ENCODE measurements around the gene SLIT3.

SLIT3 gene

DNA sequence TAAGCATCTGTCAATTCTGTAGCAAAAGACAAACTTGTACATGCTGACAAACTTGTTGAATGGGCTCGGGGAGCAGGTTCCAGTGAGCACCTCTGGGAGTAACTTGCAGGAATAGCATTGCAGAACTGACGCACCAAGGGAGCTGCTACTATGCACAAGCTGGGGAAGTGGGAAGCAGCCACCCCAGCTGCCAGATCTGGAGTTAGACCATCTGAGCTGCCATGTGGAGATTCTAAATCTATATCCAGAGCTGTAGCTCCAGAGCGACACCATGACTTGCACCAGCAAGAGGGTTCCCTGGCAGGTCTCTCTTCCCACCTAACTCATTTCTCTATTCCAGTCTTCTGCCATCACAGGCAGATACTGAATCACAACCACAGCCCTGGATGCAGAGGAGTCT lies 375.8 kb downstream of the SLIT3 start:
- DNase-seq (ENCODE audit: low spot score), result no peak

DNA sequence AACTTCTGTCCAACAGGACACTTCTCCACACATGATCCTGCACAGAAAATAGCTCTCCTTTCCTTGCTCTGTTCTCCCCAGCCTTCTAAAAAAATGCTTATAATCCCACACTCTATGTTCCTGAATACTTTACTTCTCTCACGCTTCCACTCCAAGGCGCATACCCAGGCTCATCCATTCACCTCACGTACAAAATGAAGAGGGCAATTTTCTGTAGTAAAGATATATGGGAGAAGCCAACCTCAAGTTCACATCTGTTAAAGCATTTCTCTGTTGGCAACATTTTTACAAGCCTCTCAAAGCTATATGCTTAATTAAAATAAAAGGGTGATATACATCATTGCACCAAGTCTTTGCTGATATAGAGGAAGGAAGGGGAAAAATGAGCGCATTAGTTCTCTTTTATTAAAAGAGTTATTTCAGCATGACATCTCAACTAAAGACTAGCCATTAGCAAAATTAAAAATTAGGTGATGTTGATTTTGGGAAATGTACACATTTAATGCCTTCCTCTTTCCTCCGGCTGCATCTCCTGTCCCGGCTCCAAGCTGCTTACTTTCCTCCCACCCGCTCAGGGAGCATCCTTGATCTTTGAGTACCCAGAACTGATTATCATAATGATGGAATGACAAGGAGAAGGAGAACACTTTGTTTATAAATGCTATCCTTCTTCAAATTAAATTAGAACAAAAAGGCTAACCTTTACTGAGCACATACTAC lies 379.6 kb downstream of the SLIT3 start:
- no peak for DNase-seq (ENCODE audit: low spot score)

DNA sequence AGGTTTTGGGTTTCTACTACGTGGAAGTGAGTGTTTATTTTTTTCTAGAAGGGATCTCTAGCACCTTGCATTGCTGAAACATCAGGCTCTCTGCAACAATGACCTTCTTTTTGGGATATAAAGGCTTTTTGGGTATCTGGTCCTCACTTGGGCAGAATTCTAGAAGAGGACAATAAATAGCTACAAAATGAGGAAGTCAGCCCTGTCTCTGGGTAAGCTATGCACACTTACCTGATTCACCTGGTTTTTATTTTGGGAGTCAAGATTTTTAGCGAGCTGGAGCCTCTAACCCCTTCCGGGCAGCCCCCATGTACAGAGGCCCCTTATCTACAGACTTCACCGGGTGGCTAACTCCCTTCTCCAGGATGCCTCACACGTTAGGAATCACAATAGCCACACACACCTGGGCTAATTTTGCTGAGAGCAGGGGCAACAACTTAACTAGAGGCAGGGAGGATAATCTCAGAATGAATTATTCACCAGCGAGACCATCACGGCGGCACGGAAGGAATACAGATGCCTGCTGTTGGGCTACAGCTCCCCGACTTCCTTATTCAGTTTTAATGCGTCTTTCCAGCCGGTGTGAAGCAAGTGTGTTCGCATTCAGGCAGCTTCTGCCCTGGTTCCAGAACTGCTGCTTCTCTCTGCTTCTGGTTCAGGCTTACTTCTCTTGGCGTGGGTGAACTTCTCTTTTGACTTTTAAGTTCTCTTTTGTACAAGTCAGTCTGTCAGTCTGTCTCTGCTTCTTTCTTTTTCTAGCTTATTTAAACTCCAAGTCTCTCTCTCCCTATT lies 380.7 kb downstream of the SLIT3 start:
- no peak for DNase-seq (ENCODE audit: low spot score)

GRCh38 chr5:168917947-168918600 lies 382.9 kb downstream of the SLIT3 start:
- DNase-seq (ENCODE audit: low spot score), result no peak

- no peak for DNase-seq (ENCODE audit: low spot score)
Observed at GRCh38 chr5:168916852-168917251, 384.1 kb downstream of the SLIT3 start.

DNA sequence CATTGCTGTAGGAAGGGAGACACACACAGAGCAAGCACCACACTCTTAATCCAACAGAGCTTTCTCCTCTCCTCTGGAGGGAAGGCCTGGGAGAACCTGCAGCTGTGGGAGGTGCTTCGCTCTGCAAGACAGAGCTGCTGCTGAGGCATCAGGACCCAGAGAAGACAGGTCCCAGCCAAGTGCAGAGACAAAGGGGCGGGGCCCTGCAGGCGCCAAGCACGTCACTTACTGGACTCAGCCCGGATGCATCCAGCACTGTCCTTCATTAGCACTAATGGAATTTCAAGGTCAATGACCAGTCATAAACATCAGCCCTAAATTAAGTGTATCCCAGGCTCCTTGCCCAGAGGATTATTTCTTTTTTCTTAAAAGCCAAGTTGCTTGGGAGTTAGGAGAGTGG lies 384.7 kb downstream of the SLIT3 start:
- DNase-seq (ENCODE audit: low spot score), result no peak

DNA sequence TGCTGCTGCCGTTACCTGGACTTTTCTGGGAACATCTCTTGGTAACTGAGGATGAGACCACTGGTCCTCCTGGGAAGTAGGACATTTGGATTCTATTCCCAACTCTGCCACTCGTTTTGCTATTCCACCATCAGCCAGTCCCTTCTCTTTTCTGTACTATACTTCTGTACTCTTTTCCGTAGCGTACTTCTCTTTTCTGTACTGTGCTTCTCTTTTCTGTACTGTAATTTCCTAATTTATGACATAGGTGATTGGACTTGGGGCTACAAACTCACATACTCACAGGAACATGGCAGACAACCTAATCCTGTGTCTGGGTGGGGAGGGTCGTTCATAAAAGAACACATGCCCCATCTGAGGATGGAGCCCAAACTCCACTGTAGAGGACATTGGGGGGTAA lies 386.4 kb downstream of the SLIT3 start:
- DNase-seq (ENCODE audit: low spot score), result no peak

DNA sequence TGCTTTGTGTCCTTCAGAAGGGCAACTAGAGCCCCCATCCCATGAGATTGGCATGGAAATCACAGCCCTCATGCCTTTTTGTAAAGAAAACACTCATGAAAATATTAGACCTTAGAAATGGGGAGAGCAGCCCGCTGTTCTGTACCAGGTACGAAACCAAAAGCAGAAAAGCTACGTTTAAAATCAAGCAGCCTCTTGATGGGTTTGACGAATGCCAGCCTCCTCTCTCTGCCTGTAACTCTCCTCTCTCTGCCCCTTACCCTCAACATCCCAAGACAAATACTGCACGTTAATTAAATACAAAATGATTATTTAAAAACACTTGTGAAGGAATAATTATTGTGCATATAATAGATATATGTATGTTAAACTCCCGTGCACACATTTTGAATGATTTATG lies 390.1 kb downstream of the SLIT3 start:
- DNase-seq (ENCODE audit: low spot score), result no peak

DNA sequence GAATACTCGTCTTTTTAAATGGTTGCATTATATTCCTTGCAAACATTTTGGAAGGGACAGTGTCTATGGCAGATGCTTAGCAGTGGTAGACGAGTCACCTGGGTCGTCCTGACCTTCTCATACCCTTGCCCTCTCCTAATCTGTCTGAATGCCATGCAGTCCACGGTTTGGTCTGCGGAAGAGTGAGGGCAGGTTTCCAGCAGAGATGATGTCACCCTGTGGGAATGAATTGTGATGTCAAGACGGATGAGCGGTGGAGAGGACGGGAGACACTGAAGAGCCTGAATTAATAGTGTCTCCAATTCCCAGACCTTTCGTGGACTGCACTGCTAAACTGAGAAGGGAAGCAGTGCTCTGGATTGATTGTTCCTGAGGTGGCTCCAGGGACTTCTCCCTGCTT lies 392.7 kb downstream of the SLIT3 start:
- no peak for DNase-seq (ENCODE audit: low spot score)

DNA sequence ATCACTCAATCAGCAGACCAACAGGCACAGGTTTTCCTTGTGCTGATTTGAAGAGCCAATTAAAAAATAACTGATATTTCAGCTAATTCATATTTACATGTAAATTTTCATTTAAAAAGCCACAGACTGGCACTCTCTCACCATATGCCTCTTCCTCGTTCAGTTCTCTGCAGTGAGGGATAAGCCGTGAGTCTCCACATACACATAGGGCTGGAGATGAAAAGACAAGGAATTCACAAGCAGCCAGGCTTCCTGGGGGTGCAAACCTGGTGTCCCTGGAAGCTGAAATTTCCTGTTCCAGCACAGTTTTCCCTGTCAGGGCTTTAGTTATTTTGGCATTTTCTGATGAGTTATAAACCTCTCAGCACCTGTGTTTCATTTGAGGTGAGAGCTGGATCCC lies 397.9 kb downstream of the SLIT3 start:
- no peak for DNase-seq (ENCODE audit: low spot score)

DNA sequence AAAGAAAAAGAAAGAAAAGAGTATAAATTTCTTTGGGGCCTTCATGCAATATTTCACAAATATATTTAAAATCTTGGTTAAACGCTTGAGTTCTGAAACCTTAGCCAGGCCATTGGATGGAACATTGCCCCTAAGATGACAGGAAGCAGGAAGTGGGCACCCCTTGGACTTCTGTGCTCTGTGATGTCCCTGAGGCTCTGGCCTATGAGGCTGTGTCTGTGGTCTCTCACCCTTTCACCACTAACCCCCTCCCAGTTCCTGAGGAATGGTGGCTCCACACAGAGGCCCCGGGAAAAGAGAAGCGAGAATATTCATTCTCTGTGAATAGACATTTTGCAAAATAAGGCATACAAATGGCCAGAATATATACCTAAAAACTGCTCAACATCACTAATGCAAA lies 401.3 kb downstream of the SLIT3 start:
- no peak for DNase-seq (ENCODE audit: low spot score)

DNA sequence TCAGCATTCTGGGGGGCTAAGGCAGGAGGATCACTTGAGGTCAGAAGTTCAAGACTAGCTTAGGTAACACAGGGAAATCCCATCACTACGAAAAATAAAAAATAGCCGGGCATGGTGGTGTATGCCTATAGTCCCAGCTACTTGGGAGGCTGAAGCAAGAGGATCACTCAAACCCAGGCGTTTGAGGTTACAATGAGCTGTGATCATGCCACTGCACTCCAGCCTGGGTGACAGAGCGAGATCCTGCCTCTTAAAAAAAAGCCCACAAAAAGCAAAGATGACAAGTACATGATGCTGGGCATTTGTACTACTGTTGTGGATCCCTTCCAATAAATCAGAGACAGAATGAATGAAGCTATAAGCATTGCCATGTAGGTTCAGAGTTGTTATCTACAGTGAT lies 401.7 kb downstream of the SLIT3 start:
- DNase-seq (ENCODE audit: low spot score), result no peak

DNA sequence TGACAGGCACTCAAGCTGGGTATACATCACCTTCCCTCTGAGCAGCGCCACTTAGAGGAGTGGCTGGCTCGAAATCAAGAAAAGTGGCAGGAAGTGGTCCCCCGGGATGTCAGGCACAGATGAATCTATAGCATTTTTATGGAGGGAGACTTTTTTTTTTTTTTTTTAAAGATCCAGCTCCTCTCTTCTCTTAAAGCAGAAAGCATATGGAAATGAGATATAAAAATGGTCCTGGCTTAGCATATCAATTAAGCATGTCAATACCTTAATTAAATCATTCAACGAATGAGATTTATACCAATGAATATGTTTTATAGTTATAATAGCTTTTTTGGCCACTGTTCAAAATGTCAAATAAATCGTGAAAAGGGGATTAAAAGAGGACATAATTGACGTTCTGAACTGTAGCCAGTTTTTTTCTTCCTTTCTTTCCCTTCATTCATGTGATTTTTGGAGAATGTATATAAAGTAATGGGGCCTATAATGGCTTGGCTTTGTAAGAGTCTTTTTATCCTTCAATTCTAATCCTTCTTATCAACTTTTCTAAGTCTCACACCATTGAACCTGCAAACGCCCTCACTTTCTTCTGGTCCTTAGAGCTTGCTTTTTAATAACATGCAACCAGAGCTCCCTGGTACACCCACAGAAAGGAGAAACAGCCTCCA lies 402.6 kb downstream of the SLIT3 start:
- no peak for DNase-seq (ENCODE audit: low spot score)

GRCh38 chr5:168897387-168898122 lies 403.4 kb downstream of the SLIT3 start:
- DNase-seq (ENCODE audit: low spot score), result no peak

GRCh38 chr5:168895295-168896071 lies 405.5 kb downstream of the SLIT3 start:
- no peak for DNase-seq (ENCODE audit: low spot score)

GRCh38 chr5:168893283-168893682 lies 407.7 kb downstream of the SLIT3 start:
- DNase-seq (ENCODE audit: low spot score), result no peak

DNA sequence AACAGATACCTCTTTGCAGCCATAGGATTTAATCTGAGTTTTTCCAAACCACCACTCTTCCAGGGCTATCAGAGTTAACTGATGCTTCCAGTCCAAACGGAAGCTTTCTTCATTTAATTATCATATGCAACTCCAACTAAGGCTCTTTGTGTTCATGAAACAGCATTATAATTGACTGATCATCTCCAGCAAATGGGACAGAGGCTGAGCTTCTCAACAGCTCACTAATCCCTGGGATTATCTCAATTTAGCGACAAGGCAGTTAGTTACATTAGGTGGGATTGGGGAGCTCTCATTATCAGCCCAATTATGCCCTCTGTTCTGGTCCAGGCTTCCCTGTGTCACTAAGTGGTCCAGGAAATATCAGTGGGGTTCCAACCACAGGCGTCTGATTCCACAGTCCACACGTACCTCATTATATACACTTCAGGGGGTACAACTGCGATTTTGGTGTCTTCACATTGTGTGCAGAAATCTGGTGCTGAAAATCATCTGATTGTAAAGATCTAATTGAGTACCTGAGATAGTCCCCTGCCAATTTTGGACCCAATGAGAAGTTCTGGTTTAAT lies 408.2 kb downstream of the SLIT3 start:
- DNase-seq (ENCODE audit: low spot score), result no peak

DNA sequence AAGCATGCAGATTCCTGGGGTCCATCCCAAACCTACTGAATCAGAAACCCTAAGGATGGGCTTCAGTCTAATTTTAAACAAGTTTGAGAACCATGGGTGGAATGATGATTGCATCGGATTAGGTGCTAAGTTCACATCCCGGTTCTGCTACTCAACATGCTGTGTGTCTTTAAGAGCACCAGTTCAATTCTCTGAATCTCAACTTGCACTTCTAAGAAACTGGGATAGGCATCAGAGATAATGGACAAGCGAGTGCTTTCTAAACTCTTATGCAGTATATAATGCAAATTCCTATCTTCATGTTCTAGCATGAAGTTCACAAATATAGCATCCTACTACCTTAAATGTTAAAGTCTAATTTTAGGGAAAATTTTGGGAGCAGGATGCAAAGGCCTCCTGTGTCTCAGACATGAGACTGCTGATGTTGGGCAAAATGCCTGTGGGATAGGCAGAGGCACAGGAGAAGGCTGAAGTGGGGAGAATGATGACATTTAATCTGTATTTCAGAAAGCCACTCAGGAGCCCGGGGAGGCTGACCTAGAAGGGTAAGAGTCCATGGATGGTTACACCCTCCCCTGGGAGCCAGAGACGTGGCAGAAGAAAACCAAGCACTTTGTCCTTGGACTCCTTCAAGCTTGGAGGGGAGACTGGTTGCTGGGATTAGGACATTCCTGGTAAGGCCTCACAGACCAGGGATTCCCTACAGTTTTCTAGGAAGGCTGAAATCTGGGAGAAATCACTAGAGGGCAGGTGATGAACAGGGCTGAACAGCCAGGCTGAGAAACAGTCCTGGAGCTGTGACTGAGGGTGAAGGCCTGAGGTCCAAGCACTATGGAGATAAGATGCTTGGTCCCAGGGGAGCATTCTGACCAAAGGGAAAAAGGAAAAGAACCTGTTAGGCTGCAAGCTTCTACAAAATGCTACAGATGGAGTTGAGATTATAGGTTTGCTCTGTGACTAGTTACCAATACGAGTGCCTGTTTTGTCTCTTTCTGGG lies 409.8 kb downstream of the SLIT3 start:
- DNase-seq (ENCODE audit: low spot score), result no peak

DNA sequence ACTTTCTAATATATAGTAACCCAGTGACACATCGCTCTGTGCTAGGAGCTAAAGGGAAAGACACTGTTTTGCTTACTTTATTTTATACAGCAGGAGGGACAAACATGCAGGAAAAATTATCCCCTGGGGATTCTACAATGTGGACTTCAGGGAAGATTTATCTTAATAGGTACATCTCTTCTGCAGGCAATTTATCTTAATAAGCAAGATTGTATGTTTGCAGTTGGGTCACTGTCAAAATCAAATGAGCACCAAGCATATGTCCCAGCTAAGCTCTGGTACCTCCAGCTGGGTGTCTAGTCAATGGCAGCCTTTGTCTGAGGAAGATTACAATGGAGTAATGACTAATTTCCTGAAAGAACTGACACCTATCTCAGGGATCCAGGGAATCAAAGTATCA lies 411.9 kb downstream of the SLIT3 start:
- DNase-seq (ENCODE audit: low spot score), result no peak

DNA sequence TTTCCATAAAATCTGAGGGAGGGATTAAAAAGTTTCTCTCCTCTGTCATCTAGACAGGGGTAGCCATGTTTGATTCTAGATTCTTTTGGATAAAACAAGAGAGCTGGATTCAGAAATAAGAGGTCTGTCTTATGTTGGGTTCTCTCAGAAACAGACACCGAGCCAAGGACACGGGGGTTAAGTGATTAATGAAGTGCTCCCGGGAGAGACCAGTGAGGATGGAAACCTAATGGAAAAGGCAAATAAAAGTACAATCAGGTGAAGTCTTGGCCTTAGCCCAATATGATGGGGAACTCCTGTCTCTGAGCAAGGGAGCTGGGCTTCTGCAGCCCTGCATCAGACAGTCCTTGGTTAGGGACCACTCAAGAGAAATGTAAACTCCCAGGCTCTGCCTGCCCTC lies 413.0 kb downstream of the SLIT3 start:
- DNase-seq (ENCODE audit: low spot score), result no peak

Measured in CD4-positive, alpha-beta T cell treated with Interleukin-2 at 100 ng/mL for 4 hours (primary cell).